DOHH2 (cell line): Measurements from ENCODE around the gene FPR3.

Experiments used
- CTCF ChIP-seq: fragments of 200-600 bp; sonication (generic); IDR thresholded peaks from one replicate; pipeline ENCODE4 v1.5.1; 2014; ENCODE audit warnings: antibody characterized with exemption, mild to moderate bottlenecking, low read depth, low read length; ENCODE audit not compliant: poor library complexity, severe bottlenecking
- EZH2phosphoT487 ChIP-seq: fragments of 200-600 bp; sonication (generic); IDR thresholded peaks from 2 replicates; pipeline ENCODE4 v1.6.1; 2017; ENCODE audit warnings: borderline replicate concordance, mild to moderate bottlenecking, antibody characterized with exemption, low read length, moderate library complexity, mixed read lengths

- TF ChIP-seq CTCF (no peak), EZH2phosphoT487 (no peak)
Measured at GRCh38 chr19:51796195-51796679, 1.3 kb downstream of the FPR3 start.
